ENCODE data around the gene RNF13.
"Not testable (repeated sequence)": the region's sequence is repeated elsewhere in the genome, so short reads cannot be mapped to it uniquely, and the experiment has no call there.

RNF13 gene

GRCh38 chr3:149820183-149820582 lies 7.2 kb downstream of the RNF13 start:
- no peak overlapping the region for H3K4me3 ChIP-seq (ENCODE audit: low read length)
- TF ChIP-seq CTCF (conservative IDR thresholded peaks at IDR 0.05; ENCODE audit: low read depth, low read length) = no peak
- no peak for DNase-seq (ENCODE audit: low read depth)

- no peak for TF ChIP-seq CTCF (conservative IDR thresholded peaks at IDR 0.05; ENCODE audit: low read depth, low read length)
- no peak overlapping the region for H3K4me3 ChIP-seq (ENCODE audit: low read length)
- DNase-seq (ENCODE audit: low read depth) = no peak
Observed at GRCh38 chr3:149826636-149827035, 13.6 kb downstream of the RNF13 start.

- no peak overlapping the region for H3K4me3 ChIP-seq (ENCODE audit: low read length)
- no peak for TF ChIP-seq CTCF (conservative IDR thresholded peaks at IDR 0.05; ENCODE audit: low read depth, low read length)
- no peak for DNase-seq (ENCODE audit: low read depth)
Observed at GRCh38 chr3:149828390-149828789, 15.4 kb downstream of the RNF13 start.

GRCh38 chr3:149829631-149830030 lies 16.6 kb downstream of the RNF13 start:
- DNase-seq (ENCODE audit: low read depth); H3K4me3 ChIP-seq (ENCODE audit: low read length): not testable (repeated sequence)

GRCh38 chr3:149830902-149831301 lies 17.9 kb downstream of the RNF13 start:
- no peak for TF ChIP-seq CTCF (conservative IDR thresholded peaks at IDR 0.05; ENCODE audit: low read depth, low read length)
- no peak for DNase-seq (ENCODE audit: low read depth)
- no peak overlapping the region for H3K4me3 ChIP-seq (ENCODE audit: low read length)

DNA sequence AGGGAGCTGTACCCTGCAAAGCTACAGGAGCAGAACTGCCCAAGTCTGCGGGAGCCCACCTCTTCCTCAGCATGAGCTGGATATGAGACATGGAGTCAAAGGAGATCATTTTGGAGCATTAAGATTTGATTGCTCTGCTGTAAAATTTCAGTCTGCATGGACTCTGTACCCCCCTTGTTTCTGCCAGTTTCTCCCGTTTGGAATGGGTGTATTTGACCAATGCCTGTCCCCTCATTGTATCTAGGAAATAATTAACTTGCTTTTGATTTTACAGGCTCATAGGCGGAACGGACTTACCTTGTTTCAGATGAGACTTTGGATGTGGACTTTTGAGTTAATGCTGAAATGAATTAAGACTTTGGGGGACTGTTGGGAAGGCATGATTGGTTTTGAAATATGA lies 18.3 kb downstream of the RNF13 start:
- H3K4me3 ChIP-seq (ENCODE audit: low read length) = no peak overlapping the region
- DNase-seq (ENCODE audit: low read depth) = no peak
- no peak for TF ChIP-seq CTCF (conservative IDR thresholded peaks at IDR 0.05; ENCODE audit: low read depth, low read length)

DNA sequence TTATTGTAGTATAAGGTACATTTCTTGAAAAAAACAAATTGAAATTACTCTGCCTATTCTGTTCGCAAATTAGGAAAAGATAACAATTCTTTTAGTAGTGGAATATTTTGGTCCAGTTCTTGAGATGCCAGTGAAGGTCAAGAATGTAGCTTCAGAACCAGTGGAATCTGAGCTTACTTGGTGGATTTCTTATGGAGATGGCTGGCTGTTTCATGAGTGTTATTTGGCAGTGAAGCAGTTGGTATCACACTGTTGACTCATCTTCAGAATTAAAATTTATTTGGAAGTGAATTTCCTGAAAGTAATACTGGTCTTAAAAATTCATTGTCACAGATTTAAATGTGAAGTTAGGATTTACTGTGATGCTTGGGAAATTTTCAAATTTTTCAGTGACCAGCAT lies 19.1 kb downstream of the RNF13 start:
- TF ChIP-seq CTCF (conservative IDR thresholded peaks at IDR 0.05; ENCODE audit: low read depth, low read length) = no peak
- DNase-seq (ENCODE audit: low read depth) = no peak
- H3K4me3 ChIP-seq (ENCODE audit: low read length) = no peak overlapping the region

DNA sequence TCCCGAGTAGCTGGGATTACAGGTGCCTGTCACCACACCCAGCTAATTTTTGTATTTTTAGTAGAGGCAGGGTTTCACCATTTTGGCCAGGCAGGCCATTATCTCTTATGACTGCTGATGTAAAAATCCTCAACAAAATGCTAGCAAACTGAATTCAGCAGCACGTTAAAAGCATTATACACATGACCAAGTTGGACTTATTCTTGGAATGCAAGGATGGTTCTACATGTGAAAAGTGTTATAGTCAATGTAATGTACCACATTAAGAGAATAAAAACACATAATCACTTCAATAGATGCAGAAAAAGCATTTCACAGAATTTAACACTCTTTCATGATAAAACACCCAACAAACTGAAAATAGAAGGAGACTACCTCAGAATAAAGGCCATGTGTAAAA lies 20.2 kb downstream of the RNF13 start:
- TF ChIP-seq CTCF (conservative IDR thresholded peaks at IDR 0.05; ENCODE audit: low read depth, low read length) = no peak
- no peak overlapping the region for H3K4me3 ChIP-seq (ENCODE audit: low read length)
- no peak for DNase-seq (ENCODE audit: low read depth)

GRCh38 chr3:149838491-149838890 lies 25.5 kb downstream of the RNF13 start:
- DNase-seq (ENCODE audit: low read depth) = not testable (repeated sequence)

GRCh38 chr3:149839469-149839868 lies 26.5 kb downstream of the RNF13 start:
- DNase-seq (ENCODE audit: low read depth); H3K4me3 ChIP-seq (ENCODE audit: low read length): not testable (repeated sequence)

More at GRCh38 chr3:149838491-149838890, 25.5 kb downstream of the RNF13 start:
- H3K4me3 ChIP-seq (ENCODE audit: low read length) = not testable (repeated sequence)
